Ascending aorta (tissue), 2 donors: ENCODE results near the gene IL1RAP. TPM values are rescaled to one million over a fixed set of nuclear protein-coding genes. Genes with fewer than 3 reads are reported as not detected.

Source experiments
- DNase-seq, 2 donors: peaks; one replicate each; pipeline ENCODE4 v3.0.0-alpha.2; 2019; ENCODE audit warnings: low spot score in 2 of 2
- H3K27ac ChIP-seq, 2 donors: fragments of 200-600 bp; sonication (generic); one replicate each; pipeline ENCODE4 v1.5.1; 2016 to 2017; ENCODE audit warnings: mild to moderate bottlenecking in 1 of 2
- H3K27me3 ChIP-seq: fragments of 200-600 bp; sonication (generic); one replicate; pipeline ENCODE4 v1.5.1; 2017
- H3K36me3 ChIP-seq, 2 donors: fragments of 200-600 bp; sonication (generic); one replicate each; pipeline ENCODE4 v1.5.1; 2016
- H3K4me1 ChIP-seq, 2 donors: fragments of 200-600 bp; sonication (generic); one replicate each; pipeline ENCODE4 v1.5.1; 2016 to 2017; ENCODE audit warnings: mild to moderate bottlenecking in 1 of 2
- H3K4me3 ChIP-seq, 2 donors: fragments of 200-600 bp; sonication (generic); one replicate each; pipeline ENCODE4 v1.5.1; 2016 to 2017; ENCODE audit warnings: mild to moderate bottlenecking in 1 of 2
- H3K9me3 ChIP-seq, 2 donors: fragments of 200-600 bp; sonication (generic); one replicate each; pipeline ENCODE4 v1.5.1; 2016
- CTCF ChIP-seq, 3 experiments: fragments of 200-600 bp in 2 of 3; fragments of 450-650 bp in 1 of 3; sonication (generic) in 2 of 3; IDR thresholded peaks; one replicate each; pipeline ENCODE4 v1.5.1; 2016 to 2019; ENCODE audit warnings: antibody characterized with exemption in 3 of 3, mild to moderate bottlenecking in 1 of 3, moderate library complexity in 1 of 3
- intact Hi-C: fragments of 100-400 bp; cut with DNase I; formaldehyde crosslinking; loops from one replicate; pipeline ENCODE4 v1.15.1; 2023
- total RNA-seq: library from RNA; depleted of rRNA; stranded (reverse); fragments of >200 nt; gene quantifications from one replicate; pipeline ENCODE4 v1.1.0, GENCODE V29; 2016

Gene IL1RAP
- total RNA-seq, 1 donor from 2014 or later: 12.8 TPM

DNA sequence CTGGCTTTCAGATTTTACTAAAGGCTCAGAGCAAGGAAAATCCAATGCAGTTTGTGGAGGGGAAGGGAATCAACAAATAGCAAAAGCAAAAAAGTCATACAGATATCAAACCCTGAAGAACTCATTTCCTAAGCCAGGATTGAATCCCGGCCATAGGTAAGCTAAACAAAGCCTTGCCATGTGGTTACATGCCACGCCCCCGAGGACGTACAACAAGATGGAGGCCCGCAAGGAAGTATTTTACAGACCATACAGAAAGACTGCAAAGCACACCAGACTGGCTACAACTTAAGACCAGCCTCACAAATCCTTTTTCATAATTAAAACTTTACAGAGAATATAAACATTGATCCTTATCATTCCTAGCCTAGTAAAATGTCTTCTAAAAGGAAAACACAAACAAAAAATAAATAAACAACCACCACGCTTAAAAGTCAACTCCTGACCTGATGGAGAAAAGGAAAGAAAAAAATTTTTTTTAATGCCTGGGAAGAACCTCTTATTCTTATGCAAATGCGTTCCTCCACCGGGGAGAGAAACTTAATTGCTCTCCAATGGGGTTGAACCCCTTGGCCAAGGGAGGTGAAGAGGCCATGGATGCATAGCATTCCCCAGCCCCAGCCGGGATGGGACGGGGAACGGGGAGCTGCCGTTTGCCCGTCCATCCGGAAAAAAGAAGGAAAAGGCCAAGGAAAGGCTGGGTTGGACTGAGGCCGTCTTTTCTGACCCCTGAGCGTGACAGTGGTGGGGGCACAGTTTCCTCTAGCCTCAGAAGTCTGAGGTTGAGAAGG is 39.3 kb downstream of the IL1RAP start:
- Histone ChIP-seq H3K4me1 (no peaks in the 10 kb centered on the region), H3K9me3 (no peaks in the 10 kb centered on the region), H3K36me3 (no peaks in the 10 kb centered on the region), H3K27me3 (no peaks in the 10 kb centered on the region), H3K4me3 (no peak overlapping the region), H3K27ac (no peak overlapping the region)
- TF ChIP-seq CTCF (IDR thresholded peaks at IDR 0.05): no peak
- intact Hi-C loops: no loop called here
- no peak for DNase-seq

- intact Hi-C loops: no loop called here
- TF ChIP-seq CTCF (IDR thresholded peaks at IDR 0.05): no peak
- Histone ChIP-seq H3K27ac (no peak overlapping the region), H3K27me3 (no peaks in the 10 kb centered on the region), H3K9me3 (no peaks in the 10 kb centered on the region), H3K36me3 (no peaks in the 10 kb centered on the region), H3K4me3 (no peak overlapping the region), H3K4me1 (no peaks in the 10 kb centered on the region)
- no peak for DNase-seq
Measured at GRCh38 chr3:190554197-190554596, 40.3 kb downstream of the IL1RAP start.

- H3K4me3 ChIP-seq: no peak overlapping the region
- no peak for TF ChIP-seq CTCF (IDR thresholded peaks at IDR 0.05)
- H3K36me3 ChIP-seq: no peaks in the 10 kb centered on the region
- intact Hi-C loops: no loop called here
- DNase-seq: no peak
- H3K27me3 ChIP-seq: no peaks in the 10 kb centered on the region
- H3K27ac ChIP-seq: no peak overlapping the region
- H3K4me1 ChIP-seq: no peaks in the 10 kb centered on the region
- no peaks in the 10 kb centered on the region for H3K9me3 ChIP-seq
Measured at GRCh38 chr3:190556351-190556750, 42.5 kb downstream of the IL1RAP start.

DNA sequence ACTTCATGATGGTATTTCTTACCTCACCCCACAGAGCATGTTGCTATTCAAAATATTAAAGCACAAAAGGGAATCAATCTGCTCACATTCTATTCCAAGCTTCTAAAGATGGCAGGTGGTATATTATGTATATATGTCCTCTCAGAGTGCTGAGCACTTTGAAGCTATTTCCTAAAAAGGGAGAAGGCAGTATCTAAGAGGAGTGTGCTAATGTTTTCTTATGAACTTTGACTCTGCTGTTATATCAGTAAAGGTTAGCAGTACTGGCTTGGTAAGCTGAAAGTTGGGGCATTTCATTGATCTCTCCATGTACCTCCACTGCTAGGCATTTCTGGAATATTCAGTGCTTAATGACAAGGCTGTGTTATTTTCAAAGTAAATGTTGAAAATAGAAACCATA is 43.4 kb downstream of the IL1RAP start:
- no peak overlapping the region for H3K27ac ChIP-seq
- no peaks in the 10 kb centered on the region for H3K9me3 ChIP-seq
- no peak overlapping the region for H3K4me3 ChIP-seq
- TF ChIP-seq CTCF (IDR thresholded peaks at IDR 0.05): no peak
- no peaks in the 10 kb centered on the region for H3K36me3 ChIP-seq
- intact Hi-C loops: no loop called here
- H3K4me1 ChIP-seq: no peaks in the 10 kb centered on the region
- H3K27me3 ChIP-seq: no peaks in the 10 kb centered on the region
- no peak for DNase-seq

GRCh38 chr3:190558316-190558715 is 44.4 kb downstream of the IL1RAP start:
- no peak for TF ChIP-seq CTCF (IDR thresholded peaks at IDR 0.05)
- H3K27me3 ChIP-seq: no peaks in the 10 kb centered on the region
- H3K4me1 ChIP-seq: no peaks in the 10 kb centered on the region
- H3K9me3 ChIP-seq: no peaks in the 10 kb centered on the region
- H3K4me3 ChIP-seq: no peak overlapping the region
- no peak for DNase-seq
- intact Hi-C loops: no loop called here
- no peaks in the 10 kb centered on the region for H3K36me3 ChIP-seq
- no peak overlapping the region for H3K27ac ChIP-seq
